GM19025 (cell line): Measurements from ENCODE around the gene MPPED1.

Source experiments
- ATAC-seq: cut with Tn5 transposase; IDR thresholded peaks from one replicate; pipeline ENCODE4 v1.9.1; 2021; ENCODE audit warnings: mild to moderate bottlenecking, low read depth, moderate library complexity; ENCODE audit not compliant: unreplicated experiment

MPPED1 gene

GRCh38 chr22:43428005-43428485 is 16.2 kb downstream of the MPPED1 start:
- ATAC-seq = no peak

- no peak for ATAC-seq
Measured at GRCh38 chr22:43428521-43428920, 16.7 kb downstream of the MPPED1 start.

GRCh38 chr22:43429426-43429825 is 17.6 kb downstream of the MPPED1 start:
- ATAC-seq = no peak

GRCh38 chr22:43431808-43432554 is 20.2 kb downstream of the MPPED1 start:
- ATAC-seq = no peak

- no peak for ATAC-seq
Measured at GRCh38 chr22:43432883-43433415, 21.1 kb downstream of the MPPED1 start.

GRCh38 chr22:43433451-43434274 is 21.8 kb downstream of the MPPED1 start:
- no peak for ATAC-seq

GRCh38 chr22:43434275-43434927 is 22.6 kb downstream of the MPPED1 start:
- no peak for ATAC-seq

GRCh38 chr22:43434928-43435311 is 23.1 kb downstream of the MPPED1 start:
- ATAC-seq = no peak

GRCh38 chr22:43435851-43436811 is 24.3 kb downstream of the MPPED1 start:
- no peak for ATAC-seq

- no peak for ATAC-seq
Measured at GRCh38 chr22:43436868-43437267, 25.1 kb downstream of the MPPED1 start.

- ATAC-seq = no peak
Measured at GRCh38 chr22:43437871-43438475, 26.2 kb downstream of the MPPED1 start.

GRCh38 chr22:43438666-43439347 is 27.0 kb downstream of the MPPED1 start:
- no peak for ATAC-seq

GRCh38 chr22:43439368-43440103 is 27.7 kb downstream of the MPPED1 start:
- no peak for ATAC-seq

GRCh38 chr22:43440104-43440387 is 28.2 kb downstream of the MPPED1 start:
- no peak for ATAC-seq

GRCh38 chr22:43440556-43440955 is 28.7 kb downstream of the MPPED1 start:
- no peak for ATAC-seq

- no peak for ATAC-seq
Measured at GRCh38 chr22:43441216-43441615, 29.4 kb downstream of the MPPED1 start.

- no peak for ATAC-seq
Measured at GRCh38 chr22:43441751-43442150, 29.9 kb downstream of the MPPED1 start.

- ATAC-seq = no peak
Measured at GRCh38 chr22:43442386-43443151, 30.8 kb downstream of the MPPED1 start.
